Activated CD4-positive, alpha-beta T cell treated with anti-CD3 and anti-CD28 coated beads, Interleukin-10, Interleukin-2, amounts not matched to agents 100 ng/mL and 50 ng/mL, durations not matched to agents 16 hours and 8 hours (primary cell): ENCODE results near the gene CCNDBP1.
"Not testable (repeated sequence)": the region's sequence is repeated elsewhere in the genome, so short reads cannot be mapped to it uniquely, and the experiment has no call there.

ENCODE experiments used
- DNase-seq: peaks from one replicate; pipeline ENCODE4 v3.0.0-alpha.2; 2020

Gene CCNDBP1

GRCh38 chr15:43194795-43195194 is 9.6 kb downstream of the CCNDBP1 start:
- DNase-seq, result no peak

GRCh38 chr15:43196760-43197548 is 11.8 kb downstream of the CCNDBP1 start:
- no peak for DNase-seq

- not testable (repeated sequence) for DNase-seq
Observed at GRCh38 chr15:43197773-43198172, 12.6 kb downstream of the CCNDBP1 start.

GRCh38 chr15:43198556-43198955 is 13.4 kb downstream of the CCNDBP1 start:
- DNase-seq, result not testable (repeated sequence)

DNA sequence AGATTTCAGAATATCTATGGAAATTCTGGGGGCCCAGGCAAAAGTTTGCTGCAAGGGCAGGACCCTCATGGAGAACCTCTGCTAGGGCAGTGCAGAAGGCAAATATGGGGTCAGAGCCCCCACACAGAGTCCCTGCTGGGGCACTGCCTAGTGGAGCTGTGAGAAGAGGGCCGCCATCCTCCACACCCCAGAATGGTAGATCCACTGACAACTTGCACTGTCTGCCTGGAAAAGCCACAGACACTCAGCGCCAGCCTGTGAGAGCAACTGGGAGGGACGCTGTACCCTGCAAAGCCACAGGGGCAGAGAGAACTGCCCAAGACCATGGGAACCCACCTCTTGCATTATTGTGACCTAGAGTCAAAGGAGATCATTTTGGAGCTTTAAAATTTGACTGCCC is 13.8 kb downstream of the CCNDBP1 start:
- DNase-seq, result no peak

DNA sequence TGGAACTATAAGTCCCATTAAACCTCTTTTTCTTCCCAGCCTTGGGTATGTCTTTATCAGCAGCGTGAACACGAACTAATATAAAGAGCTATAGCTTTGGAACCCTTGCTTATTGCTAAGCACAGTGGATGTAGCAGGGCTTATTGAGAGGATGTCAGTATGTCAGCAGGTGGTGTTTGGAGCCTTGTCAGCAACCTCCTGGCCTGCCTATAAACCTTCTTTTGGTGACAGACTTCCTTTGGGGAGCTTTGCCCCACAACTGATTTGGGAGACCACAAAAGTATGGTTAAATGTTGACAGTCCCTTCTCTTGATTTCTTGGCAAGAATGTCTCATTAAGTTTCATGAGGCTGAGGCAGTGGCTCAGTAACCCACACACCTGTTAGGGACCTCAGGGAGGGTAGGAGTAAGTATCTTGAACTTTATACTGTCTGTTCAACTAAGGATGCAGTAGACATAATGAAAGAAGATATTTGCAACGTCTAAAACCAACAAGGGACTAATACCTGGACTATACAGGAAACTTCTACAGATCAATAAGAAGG is 14.8 kb downstream of the CCNDBP1 start:
- no peak for DNase-seq

DNA sequence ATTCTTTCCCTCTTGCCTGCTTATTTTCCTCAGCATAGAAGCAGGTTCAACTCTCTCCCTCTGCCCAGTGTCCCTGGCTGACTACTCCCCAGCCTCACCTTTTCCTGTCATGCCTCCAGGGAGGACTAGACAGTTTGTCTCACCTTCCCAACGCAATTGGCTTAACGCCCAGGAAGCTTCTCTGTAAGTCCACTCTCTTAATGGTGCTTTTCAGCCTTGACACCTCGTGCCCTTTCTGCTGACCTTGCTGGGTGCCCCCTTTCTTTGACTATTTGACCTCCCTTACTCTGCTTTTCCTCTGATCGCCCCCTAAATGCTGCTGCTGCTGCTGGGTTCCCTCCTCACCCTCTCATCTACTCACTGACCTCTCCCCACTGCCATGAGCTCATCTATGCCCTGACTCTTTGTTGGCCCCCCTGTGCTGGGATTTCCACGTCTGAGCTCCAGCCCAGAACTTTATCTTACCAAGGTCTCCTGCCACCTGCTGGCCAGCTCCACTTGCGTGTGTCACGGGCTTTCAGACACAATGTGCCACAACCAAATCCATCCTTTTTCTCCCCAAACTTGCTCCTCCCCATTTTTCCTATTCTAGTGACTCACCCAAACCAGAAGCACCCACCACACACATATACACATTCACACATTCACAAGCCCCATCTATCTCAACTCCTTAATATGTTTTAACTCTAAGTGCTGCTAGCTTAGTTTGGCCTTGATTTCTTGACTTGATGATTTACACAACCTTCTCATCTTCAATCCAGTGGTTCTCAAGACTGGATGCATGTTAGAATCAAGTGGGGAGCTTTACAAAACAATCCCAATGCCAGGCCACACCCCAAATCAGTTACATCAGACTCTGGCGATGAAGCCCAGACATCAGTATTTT is 19.1 kb downstream of the CCNDBP1 start:
- peak; percentile 52 for DNase-seq

DNA sequence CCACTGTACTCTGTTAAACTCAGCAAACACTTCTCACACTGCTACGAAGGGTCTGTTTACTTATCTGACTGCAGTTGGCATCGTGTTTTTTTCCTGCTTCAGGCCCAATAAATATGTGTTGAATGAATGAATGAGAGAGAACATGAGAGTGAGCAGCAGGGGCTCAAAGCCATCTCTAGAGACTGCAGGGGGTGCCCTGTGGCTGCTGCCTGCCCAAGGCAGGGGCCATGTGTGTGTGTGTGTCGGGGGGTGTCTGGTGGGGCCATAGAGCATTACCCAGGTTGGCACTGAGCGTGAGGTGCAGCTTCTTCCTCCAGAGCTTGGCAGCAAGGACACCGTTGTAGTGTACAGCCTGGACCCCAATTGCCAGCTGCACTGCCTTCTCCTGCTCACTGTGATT is 20.9 kb downstream of the CCNDBP1 start:
- no peak for DNase-seq

GRCh38 chr15:43207024-43207423 is 21.8 kb downstream of the CCNDBP1 start:
- no peak for DNase-seq

GRCh38 chr15:43208052-43209002 is 23.1 kb downstream of the CCNDBP1 start:
- DNase-seq, result no peak

GRCh38 chr15:43209059-43209824 is 24.0 kb downstream of the CCNDBP1 start:
- DNase-seq, result no peak

- no peak for DNase-seq
Observed at GRCh38 chr15:43210172-43210745, 25.1 kb downstream of the CCNDBP1 start.

DNA sequence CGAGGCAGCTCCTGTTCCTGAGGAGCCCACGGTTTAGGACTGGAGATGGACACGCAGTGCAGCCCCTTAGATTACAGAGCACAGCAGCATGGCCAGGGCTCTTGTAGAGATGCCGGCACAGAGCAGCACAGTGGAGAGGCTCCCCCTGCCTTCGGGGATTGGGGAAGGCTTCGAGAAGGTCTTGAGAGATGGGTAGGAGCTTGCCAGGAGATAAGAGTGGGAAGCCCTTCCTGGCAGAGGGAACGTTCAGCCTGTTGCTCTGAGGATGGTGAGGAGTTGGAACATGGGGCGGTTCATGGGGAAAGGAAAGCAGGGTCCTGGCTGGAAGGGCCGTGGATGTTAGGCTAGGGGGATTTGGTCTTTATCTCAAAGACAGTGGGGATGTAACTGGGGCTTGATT is 25.6 kb downstream of the CCNDBP1 start:
- DNase-seq, result no peak

- no peak for DNase-seq
Observed at GRCh38 chr15:43211224-43211735, 26.1 kb downstream of the CCNDBP1 start.

GRCh38 chr15:43212299-43212698 is 27.1 kb downstream of the CCNDBP1 start:
- DNase-seq, result no peak

- DNase-seq, result no peak
Observed at GRCh38 chr15:43212951-43213350, 27.7 kb downstream of the CCNDBP1 start.

DNA sequence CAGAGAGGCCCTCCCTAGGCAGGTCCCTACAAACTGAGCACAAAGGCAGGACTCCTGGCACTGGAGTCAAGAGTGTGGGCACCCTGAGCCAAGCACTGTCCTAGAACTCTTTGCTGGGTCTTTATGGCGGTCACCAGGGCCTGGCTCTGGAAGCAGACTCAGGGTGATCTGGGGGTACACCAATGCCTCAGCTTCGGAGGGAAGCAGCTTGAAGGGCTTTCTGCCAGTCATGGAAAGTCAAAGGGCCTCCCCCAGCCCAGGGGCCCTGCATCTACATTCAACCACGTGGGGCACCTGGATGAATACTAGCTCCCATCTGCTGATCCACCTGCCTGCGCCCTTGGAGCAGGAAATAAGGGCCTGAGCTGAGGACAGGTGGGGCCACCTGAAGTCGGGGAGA is 28.3 kb downstream of the CCNDBP1 start:
- no peak for DNase-seq

DNA sequence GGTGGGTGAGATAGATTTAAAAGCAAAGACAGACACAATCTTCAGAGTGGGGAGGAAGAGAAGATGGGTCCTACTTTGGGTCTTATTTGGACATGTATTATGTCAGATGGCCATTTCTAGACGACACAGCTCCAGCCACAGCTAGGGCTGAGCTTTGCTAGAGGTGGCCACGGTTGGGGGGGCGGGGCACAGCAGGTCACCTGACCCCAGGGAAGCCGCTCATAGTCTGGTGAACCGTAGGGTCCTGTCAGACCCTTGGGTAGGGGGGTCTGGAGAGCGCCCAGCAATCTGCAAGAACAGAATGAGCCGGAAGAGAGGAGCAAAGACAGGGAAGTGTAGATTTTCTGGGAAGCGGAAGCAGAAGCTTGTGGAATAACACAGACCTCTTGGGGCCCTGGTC is 29.0 kb downstream of the CCNDBP1 start:
- DNase-seq, result no peak

GRCh38 chr15:43214592-43215295 is 29.5 kb downstream of the CCNDBP1 start:
- DNase-seq, result no peak

GRCh38 chr15:43215961-43216360 is 30.8 kb downstream of the CCNDBP1 start:
- no peak for DNase-seq
